HG02885 (cell line): Measurements from ENCODE around the gene EXTL1.

Experiments
- ATAC-seq: cut with Tn5 transposase; IDR thresholded peaks from one replicate; pipeline ENCODE4 v1.9.1; 2021; ENCODE audit warnings: mild to moderate bottlenecking; ENCODE audit not compliant: unreplicated experiment, poor library complexity

The EXTL1 gene

DNA sequence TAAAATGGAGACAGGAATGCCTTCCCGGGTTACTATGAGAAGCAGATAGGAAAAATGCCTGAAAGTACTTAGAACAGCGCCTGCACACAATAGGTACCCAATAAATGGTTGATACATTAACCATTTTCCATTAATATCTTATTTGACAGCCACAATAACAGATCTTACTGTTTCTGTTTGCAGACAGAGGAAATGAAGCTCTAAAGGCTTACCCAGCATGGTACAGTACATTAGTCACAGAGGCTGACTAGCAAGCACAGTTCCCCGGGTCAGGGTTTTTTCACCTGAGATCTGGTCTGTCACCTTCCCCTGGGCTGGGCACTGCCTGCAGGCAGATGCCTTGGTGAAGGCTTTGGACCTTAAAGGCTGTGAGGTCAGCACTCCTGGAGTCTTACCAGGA, 43.0 kb downstream of the EXTL1 start:
- ATAC-seq: no peak

DNA sequence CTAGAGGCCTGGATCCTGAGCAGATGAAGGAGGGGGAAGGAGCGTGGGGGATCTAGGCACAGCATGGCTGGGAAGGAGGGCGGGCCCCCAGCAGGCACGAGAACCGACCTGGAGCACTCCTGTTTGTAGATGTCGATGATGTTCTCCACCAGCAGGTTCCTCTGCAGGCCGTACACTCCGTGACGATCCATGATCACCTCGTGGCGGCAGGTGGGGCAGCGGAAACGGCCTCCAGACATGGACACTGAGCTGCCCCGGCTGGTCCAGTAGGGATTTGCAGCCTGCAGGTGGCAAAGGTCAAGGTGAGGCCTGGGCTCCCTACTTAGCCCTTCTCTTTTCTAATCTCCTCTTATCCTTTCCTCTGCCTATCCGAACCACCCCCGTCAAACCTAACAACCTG, 44.6 kb downstream of the EXTL1 start:
- no peak for ATAC-seq

DNA sequence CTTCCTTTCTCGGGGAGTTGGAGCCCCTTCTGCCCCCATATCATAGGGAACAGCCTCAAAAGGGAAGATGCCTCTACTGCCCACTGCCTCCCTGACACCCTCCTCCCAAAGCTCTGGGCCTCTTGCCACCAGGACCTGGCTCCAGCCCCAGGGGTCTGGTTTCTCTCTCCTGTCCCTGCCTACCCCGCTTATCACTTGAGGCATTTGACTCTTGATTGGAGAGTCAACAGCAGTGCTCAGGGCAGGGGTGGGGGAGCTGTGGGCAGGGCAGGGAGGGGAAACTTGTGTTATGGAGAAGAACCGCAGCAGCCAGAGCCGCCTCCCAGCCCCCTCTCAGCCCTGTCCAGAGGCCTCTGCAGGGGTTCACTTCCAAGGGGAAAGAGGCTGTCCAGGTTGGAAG, 45.3 kb downstream of the EXTL1 start:
- no peak for ATAC-seq

DNA sequence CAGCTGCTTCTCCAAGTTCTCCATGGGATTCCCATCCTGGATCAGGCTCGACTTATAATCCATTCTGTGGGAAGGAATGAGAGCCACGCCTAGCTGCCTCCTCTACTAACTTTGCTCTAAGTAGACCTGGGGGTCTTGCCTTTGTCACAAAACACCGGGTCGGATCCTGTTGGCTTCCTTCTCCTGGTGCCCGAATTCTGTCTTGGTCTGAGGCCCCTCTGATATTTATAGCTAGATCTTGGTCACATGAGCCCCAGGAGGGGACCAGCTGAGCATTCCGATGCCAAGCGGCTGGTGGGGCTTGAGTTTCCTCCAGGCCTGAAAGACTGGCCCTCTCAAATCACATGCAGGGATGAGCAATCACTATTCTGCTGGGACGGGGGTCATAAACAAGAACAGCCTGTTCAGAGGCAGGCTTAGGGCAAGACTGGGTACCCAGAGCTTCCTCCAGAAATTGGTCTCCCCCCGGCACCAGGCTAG, 45.9 kb downstream of the EXTL1 start, which contains the start of gene TRIM63:
Gene TRIM63, minus strand, starts transcription at position 199 of the 480 bp plus-strand sequence. Its CDS starts 136 bp downstream, at position 63.
- no peak for ATAC-seq

DNA sequence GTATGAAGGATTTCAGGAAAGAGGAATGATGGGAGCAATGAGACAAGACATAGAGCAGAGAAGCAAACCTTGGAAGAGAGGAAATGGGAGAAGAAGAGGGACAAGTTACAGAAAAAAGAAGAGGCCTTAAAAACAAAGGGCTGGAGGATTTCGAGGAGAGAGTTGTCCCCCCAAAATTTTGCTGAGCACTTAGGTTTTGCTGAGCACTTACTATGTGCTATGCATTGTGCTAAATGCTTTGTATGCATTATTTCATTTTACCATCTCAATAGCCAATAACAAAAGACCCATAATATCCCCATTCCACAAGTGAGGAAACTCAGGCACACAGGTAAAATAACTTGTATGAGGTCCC, 48.3 kb downstream of the EXTL1 start:
- no peak for ATAC-seq

GRCh38 chr1:26070296-26070962, 48.9 kb downstream of the EXTL1 start:
- no peak for ATAC-seq

GRCh38 chr1:26070963-26071342, 49.4 kb downstream of the EXTL1 start:
- no peak for ATAC-seq

DNA sequence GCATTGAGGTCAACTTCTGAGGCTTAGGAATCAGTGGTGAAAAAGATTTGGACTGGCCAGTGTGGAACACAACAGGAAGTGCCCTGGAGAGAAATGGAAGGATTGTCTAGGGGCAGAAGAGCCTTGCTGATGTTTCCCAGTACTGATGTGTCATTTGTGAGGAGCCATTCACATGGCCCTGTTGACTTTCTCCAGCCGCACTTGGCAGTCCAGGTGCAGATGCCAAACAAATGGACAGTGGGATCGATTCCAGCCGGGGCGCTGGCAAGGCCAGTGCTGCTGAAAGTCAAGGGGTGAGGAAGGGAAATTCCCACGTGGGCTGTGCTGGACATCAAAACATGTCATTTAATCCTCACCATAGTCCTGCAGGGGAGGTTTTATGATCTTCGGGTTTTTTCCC, 50.7 kb downstream of the EXTL1 start:
- no peak for ATAC-seq

- ATAC-seq: no peak
Measured at GRCh38 chr1:26075421-26076144, 54.0 kb downstream of the EXTL1 start.

DNA sequence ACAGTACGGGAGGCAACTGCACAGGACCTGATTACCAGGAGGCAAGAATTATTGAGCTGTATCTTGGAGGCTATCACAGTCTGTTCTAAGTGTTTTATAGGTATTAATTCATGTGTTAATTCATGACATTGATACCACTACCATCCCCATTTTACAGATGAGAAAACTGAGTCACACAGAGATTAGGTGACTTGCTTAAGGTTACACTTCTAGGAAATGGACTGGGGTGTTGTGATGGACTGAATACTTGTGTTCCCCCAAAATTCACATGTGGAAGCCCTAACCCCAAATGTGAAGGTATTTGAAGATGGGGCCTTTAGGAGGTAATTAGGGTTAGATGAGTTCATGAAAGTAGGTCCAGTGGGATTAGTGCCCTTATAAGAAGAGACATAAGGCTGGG, 55.9 kb downstream of the EXTL1 start:
- ATAC-seq: no peak

DNA sequence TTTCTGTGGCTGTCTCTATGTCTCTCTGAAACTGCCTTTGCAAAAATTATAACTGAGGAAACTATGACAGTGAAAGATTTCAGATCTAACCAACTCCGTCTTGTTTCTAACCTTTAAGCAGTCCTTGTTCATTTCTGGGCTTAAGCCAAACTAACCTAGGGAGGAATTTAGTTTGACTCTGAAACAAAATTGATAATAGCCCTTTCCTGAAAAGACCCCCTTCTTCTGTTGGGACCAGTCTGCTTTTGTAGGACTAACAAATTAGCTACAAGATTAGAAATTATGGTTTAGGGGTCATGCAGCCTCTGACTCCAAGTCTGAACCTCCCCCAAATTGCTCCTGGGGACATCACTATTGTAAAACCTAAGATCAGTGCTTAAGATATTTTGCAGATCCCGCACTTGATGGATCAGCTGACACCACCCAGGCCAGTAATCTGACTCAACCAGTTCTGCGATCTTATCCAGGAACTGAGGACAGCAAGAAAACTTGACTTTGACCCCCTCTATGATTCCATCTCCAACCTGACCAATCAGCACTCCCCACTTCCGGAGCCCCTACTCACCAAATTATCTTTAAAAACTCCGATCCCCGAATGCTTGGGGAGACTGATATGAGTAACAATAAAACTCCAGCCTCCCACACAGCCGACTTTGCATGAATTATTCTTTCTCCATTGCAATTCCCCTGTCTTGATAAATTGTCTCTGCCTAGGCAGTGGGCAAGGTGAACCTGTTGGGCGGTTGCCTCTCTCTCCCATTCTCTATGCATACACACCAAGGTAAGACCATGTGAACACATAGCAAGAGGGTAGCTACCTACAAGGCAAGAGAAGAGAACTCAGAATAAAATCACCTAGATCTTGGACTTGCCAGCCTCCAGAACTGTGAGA, 57.0 kb downstream of the EXTL1 start:
- no peak for ATAC-seq

- ATAC-seq: no peak
Measured at GRCh38 chr1:26079178-26079563, 57.6 kb downstream of the EXTL1 start.

GRCh38 chr1:26079960-26080814, 58.6 kb downstream of the EXTL1 start:
- no peak for ATAC-seq

GRCh38 chr1:26081267-26082019, 59.9 kb downstream of the EXTL1 start:
- no peak for ATAC-seq

DNA sequence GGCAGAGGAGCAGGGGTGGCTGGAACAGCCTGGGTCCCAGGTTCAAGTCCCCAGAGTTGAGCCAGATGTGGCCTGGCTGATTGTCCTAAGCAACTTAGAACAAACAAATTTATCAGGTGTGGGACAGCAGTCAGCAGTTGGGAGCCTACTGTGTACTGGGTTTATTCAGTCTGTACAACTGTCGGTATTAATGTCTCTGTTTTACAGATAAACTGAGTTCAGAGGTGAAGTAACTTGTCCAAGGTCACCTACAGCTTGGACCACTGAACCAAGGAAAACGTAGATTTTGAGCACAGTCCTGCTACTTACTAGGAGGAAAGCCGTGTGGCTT, 60.4 kb downstream of the EXTL1 start:
- no peak for ATAC-seq

DNA sequence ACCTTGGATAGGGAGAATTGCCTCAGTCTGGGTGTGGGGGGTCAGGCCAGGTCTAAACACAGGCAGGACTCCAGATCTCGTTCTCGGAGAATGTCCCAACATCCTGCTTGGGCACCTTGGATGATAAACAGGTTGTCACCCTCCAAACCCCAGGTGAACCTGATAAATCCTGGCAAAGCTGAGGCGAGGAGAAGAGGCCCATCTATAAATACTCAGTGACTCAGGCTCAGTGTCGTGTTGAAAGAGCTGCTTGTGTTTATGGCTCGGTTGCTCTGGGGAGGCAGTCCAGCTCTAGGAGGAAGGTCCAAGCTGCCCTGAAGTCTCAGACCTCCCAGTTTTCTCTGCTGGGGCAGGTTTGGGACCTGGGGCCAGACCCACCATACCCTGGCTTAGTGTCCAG, 61.6 kb downstream of the EXTL1 start:
- ATAC-seq: no peak

DNA sequence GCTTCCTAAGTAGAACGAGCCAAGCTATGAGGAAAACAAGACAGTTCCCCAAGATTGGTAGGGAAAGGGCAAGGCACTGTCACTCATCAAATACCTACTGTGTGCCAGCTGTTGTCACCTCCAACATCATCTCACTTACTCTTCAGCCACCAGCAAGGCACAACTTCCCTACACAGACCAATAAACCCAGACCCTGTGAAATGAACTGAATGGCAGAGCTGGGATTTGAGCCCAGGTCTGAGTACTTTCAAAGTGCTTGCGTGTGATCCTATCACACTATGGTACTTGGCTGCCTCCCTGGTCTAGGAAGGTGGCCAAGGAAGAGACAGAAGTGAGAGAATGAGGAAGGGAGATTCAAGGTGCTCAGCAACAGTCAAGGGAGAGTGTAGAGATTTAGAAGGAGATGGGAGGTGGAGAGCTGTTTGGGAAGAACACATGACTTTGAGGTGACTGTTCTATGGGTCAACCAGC, 62.6 kb downstream of the EXTL1 start:
- ATAC-seq: no peak

DNA sequence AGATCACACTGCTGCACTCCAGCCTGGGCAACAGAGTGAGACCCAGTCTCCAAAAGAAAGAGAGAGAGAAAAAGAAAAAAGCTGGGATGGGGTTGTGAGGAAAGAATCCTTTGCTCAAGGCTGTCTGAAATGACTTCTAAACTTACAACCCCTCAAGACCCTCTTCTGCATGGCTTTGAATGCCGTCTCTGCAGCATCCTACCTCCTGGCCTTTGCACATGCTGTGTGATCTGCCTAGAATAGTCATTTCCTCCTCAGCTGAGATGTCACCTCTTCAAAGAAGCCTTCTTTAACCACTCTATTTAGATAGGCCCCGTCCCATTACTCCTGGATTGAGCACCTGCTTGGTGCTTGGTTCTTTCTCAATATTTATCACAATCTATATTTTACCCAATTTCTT, 63.3 kb downstream of the EXTL1 start:
- no peak for ATAC-seq
